ENCODE measurements around the gene BRIP1.

- no peak for TF ChIP-seq CTCF (IDR thresholded peaks at IDR 0.05)
- TF ChIP-seq POLR2A (IDR thresholded peaks at IDR 0.05): no peak
Observed at GRCh38 chr17:61660746-61661485, 202.4 kb downstream of the BRIP1 start.

All from testis (tissue), 2 donors.